GM23338 (cell line): ENCODE measurements around the gene C14orf132. TPM values are rescaled to one million over a fixed set of nuclear protein-coding genes. Genes with fewer than 3 reads are reported as not detected.

Source experiments
- ATAC-seq: fragments of 200-7000 bp; cut with Tn5 transposase; 3 replicates; pipeline ENCODE4 v1.9.1; 2020
- DNase-seq: peaks from one replicate; pipeline ENCODE4 v3.0.0-alpha.2; 2015; ENCODE audit warnings: low spot score
- H2AFZ ChIP-seq: fragments of 200-600 bp; sonication (generic); 2 replicates; pipeline ENCODE4 v1.8.0; 2016; ENCODE audit warnings: antibody characterized with exemption, mild to moderate bottlenecking, moderate library complexity
- H3F3A ChIP-seq: fragments of 200-600 bp; sonication (generic); replicated peaks from 2 replicates; pipeline ENCODE4 v1.8.0; 2017; ENCODE audit warnings: antibody characterized with exemption, mixed run types, low read depth
- H3K27ac ChIP-seq: fragments of 200-600 bp; sonication (generic); 2 replicates; pipeline ENCODE4 v1.6.1; 2016; ENCODE audit warnings: low read depth
- H3K27me3 ChIP-seq: fragments of 200-600 bp; sonication (generic); 2 replicates; pipeline ENCODE4 v1.8.0; 2016; ENCODE audit warnings: mild to moderate bottlenecking, mixed run types, moderate library complexity; ENCODE audit not compliant: insufficient read depth
- H3K36me3 ChIP-seq: fragments of 200-600 bp; sonication (generic); 2 replicates; pipeline ENCODE4 v1.8.0; 2016; ENCODE audit warnings: mild to moderate bottlenecking; ENCODE audit not compliant: insufficient read depth
- H3K4me1 ChIP-seq: fragments of 200-600 bp; sonication (generic); 2 replicates; pipeline ENCODE4 v1.8.0; 2016; ENCODE audit warnings: mild to moderate bottlenecking, moderate library complexity; ENCODE audit not compliant: insufficient read depth
- H3K4me2 ChIP-seq: fragments of 200-600 bp; sonication (generic); 2 replicates; pipeline ENCODE4 v1.7.1; 2017; ENCODE audit warnings: mixed run types
- H3K4me3 ChIP-seq: fragments of 200-600 bp; sonication (generic); 2 replicates; pipeline ENCODE4 v1.6.1; 2016; ENCODE audit warnings: mixed run types
- H3K79me2 ChIP-seq: fragments of 200-600 bp; sonication (generic); replicated peaks from 2 replicates; pipeline ENCODE4 v1.8.0; 2017; ENCODE audit warnings: mild to moderate bottlenecking; ENCODE audit not compliant: insufficient read depth
- H3K9me2 ChIP-seq: fragments of 200-600 bp; sonication (generic); 2 replicates; pipeline ENCODE4 v1.8.0; 2017; ENCODE audit not compliant: insufficient read depth
- H4K20me1 ChIP-seq: fragments of 200-600 bp; sonication (generic); replicated peaks from 2 replicates; pipeline ENCODE4 v1.8.0; 2017; ENCODE audit warnings: mild to moderate bottlenecking; ENCODE audit not compliant: insufficient read depth
- H3K27ac Mint-ChIP-seq: 2 replicates; pipeline ENCODE4 v1.8.0; 2020; ENCODE audit warnings: inconsistent platforms, mild to moderate bottlenecking, moderate library complexity, mixed read lengths
- H3K27me3 Mint-ChIP-seq: 3 replicates; pipeline ENCODE4 v1.8.0; 2022; ENCODE audit warnings: low read depth, mild to moderate bottlenecking, moderate library complexity, mixed read lengths, inconsistent platforms; ENCODE audit not compliant: insufficient read depth, poor library complexity
- H3K36me3 Mint-ChIP-seq: 3 replicates; pipeline ENCODE4 v1.8.0; 2021; ENCODE audit warnings: low read depth, mild to moderate bottlenecking, inconsistent platforms, moderate library complexity, mixed read lengths
- H3K4me1 Mint-ChIP-seq: 3 replicates; pipeline ENCODE4 v1.8.0; 2020; ENCODE audit warnings: mild to moderate bottlenecking, inconsistent platforms, mixed read lengths
- H3K4me3 Mint-ChIP-seq: 3 replicates; pipeline ENCODE4 v1.8.0; 2021; ENCODE audit warnings: moderate library complexity, mild to moderate bottlenecking, inconsistent platforms, mixed read lengths
- H3K9me3 Mint-ChIP-seq: 3 replicates; pipeline ENCODE4 v1.8.0; 2020; ENCODE audit warnings: moderate library complexity, mild to moderate bottlenecking, inconsistent platforms, mixed read lengths
- CTCF ChIP-seq, 2 experiments: fragments of 200-600 bp in 1 of 2; sonication (generic) in 1 of 2; conservative IDR thresholded peaks; 2 replicates each; pipeline versions ENCODE4 v1.5.1 to v1.6.1; 2016 to 2017; ENCODE audit warnings: antibody characterized with exemption in 2 of 2, low read depth in 2 of 2, mild to moderate bottlenecking in 2 of 2, moderate library complexity in 1 of 2
- ETS1 ChIP-seq: IDR thresholded peaks from 2 replicates; pipeline ENCODE4 v1.6.1; 2016; ENCODE audit warnings: antibody characterized with exemption
- EZH2 ChIP-seq: fragments of 200-600 bp; sonication (generic); IDR thresholded peaks from one replicate; pipeline ENCODE4 v1.8.0; 2017; ENCODE audit warnings: antibody characterized with exemption, mild to moderate bottlenecking, low read depth; ENCODE audit not compliant: unreplicated experiment
- EZH2phosphoT487 ChIP-seq: fragments of 200-600 bp; sonication (generic); IDR thresholded peaks from one replicate; pipeline ENCODE4 v1.8.1; 2018; ENCODE audit warnings: antibody characterized with exemption; ENCODE audit not compliant: unreplicated experiment
- NANOG ChIP-seq: IDR thresholded peaks from 2 replicates; pipeline ENCODE4 v1.6.1; 2016; ENCODE audit warnings: antibody characterized with exemption, borderline replicate concordance
- POLR2AphosphoS5 ChIP-seq: IDR thresholded peaks from 2 replicates; pipeline ENCODE4 v1.6.1; 2016; ENCODE audit warnings: antibody characterized with exemption, low read depth
- REST ChIP-seq: IDR thresholded peaks from one replicate; pipeline ENCODE4 v1.6.1; 2018; ENCODE audit warnings: antibody characterized with exemption; ENCODE audit not compliant: unreplicated experiment
- STAT1 ChIP-seq: IDR thresholded peaks from one replicate; pipeline ENCODE4 v1.6.1; 2016; ENCODE audit warnings: antibody characterized with exemption; ENCODE audit not compliant: unreplicated experiment
- ZNF331 ChIP-seq: fragments of 250-450 bp; sonication (Bioruptor Pico); IDR thresholded peaks from 2 replicates; pipeline ENCODE4 v1.5.0; 2020; ENCODE audit warnings: low read depth, mild to moderate bottlenecking, moderate library complexity
- polyA plus RNA-seq: library from polyadenylated mRNA; unstranded; fragments of >200 nt; fragmentation: Nextera tagmentation; extraction: Ambion mirVana; gene quantifications from 2 replicates; pipeline ENCODE4 v1.2.1, GENCODE V29; 2016
- total RNA-seq: library from RNA; depleted of rRNA; stranded (reverse); fragments of >200 nt; shearing (Covaris generic); gene quantifications from 2 replicates; pipeline ENCODE4 v1.2.3, GENCODE V29; 2014

C14orf132 gene
- total and polyA plus RNA-seq, 2 experiments from 2014 or later = 13.8 to 16.2 TPM

GRCh38 chr14:96055753-96056508 lies 16.8 kb downstream of the C14orf132 start (continued):
- no peak for TF ChIP-seq EZH2
- no peak for TF ChIP-seq REST
- no peak for TF ChIP-seq ZNF331 (CRISPR knock-in tag)
- no peak for TF ChIP-seq EZH2phosphoT487
- TF ChIP-seq ETS1 = no peak
- no peak for TF ChIP-seq POLR2AphosphoS5
- no peak for TF ChIP-seq NANOG
- TF ChIP-seq STAT1 = no peak
- no peak for TF ChIP-seq CTCF (conservative IDR thresholded peaks at IDR 0.05; ENCODE audit: low read depth in 2 of 2)

- H4K20me1 ChIP-seq = peaks cover 9% of the 10 kb centered on the region
- H3K79me2 ChIP-seq = no peaks in the 10 kb centered on the region
- peak; percentile 40 for DNase-seq
- H3K4me3 ChIP-seq = no peak overlapping the region
- peak; percentile 20 for ATAC-seq
- no peaks in the 10 kb centered on the region for H3K36me3 ChIP-seq
- Mint-ChIP-seq H3K9me3 (no peaks in the 10 kb centered on the region), H3K27ac (no peak overlapping the region), H3K4me3 (no peak overlapping the region), H3K4me1 (peaks cover 2% of the 10 kb centered on the region; the same call in 2 of the 3 replicates), H3K27me3 (peaks cover 12% of the 10 kb centered on the region), H3K36me3 (no peaks in the 10 kb centered on the region; the same call in 2 of the 3 replicates)
- H3K4me2 ChIP-seq = no peak overlapping the region
- no peaks in the 10 kb centered on the region for H3K9me2 ChIP-seq
- H3K27me3 ChIP-seq = no peaks in the 10 kb centered on the region
- H3K27ac ChIP-seq = no peak overlapping the region
- H3F3A ChIP-seq = no peaks in the 10 kb centered on the region
- no peaks in the 10 kb centered on the region for H3K4me1 ChIP-seq
- H2AFZ ChIP-seq = no peak overlapping the region
- peak; percentile 34 to 61 for TF ChIP-seq CTCF (conservative IDR thresholded peaks at IDR 0.05; ENCODE audit: low read depth in 2 of 2)
Measured at GRCh38 chr14:96056509-96057422, 17.6 kb downstream of the C14orf132 start.
